ENCODE data around the gene POU2AF1.
"Not testable (repeated sequence)": the region's sequence is repeated elsewhere in the genome, so short reads cannot be mapped to it uniquely, and the experiment has no call there.

The POU2AF1 gene

GRCh38 chr11:111395749-111396148 is 16.7 kb upstream of the POU2AF1 start:
- DNase-seq (ENCODE audit: low read depth), result no peak
- Histone ChIP-seq H3K9ac (ENCODE audit: low read length) (no peak overlapping the region), H3K27me3 (replicated peaks; ENCODE audit: control insufficient read depth, insufficient read depth, low read length) (peaks cover 33% of the 10 kb centered on the region), H3K9me3 (ENCODE audit: control insufficient read depth, low read length) (no peaks in the 10 kb centered on the region), H3K36me3 (ENCODE audit: control insufficient read depth, insufficient read depth, low read length, severe bottlenecking) (no peaks in the 10 kb centered on the region), H3K4me1 (ENCODE audit: control insufficient read depth, insufficient read depth, low read length) (no peaks in the 10 kb centered on the region), H3K4me3 (ENCODE audit: low read length) (no peak overlapping the region)

- no peaks in the 10 kb centered on the region for H3K9me3 ChIP-seq (ENCODE audit: control insufficient read depth, low read length)
Observed at GRCh38 chr11:111395081-111395480, 16.0 kb upstream of the POU2AF1 start.

GRCh38 chr11:111394147-111394546 is 15.1 kb upstream of the POU2AF1 start:
- H3K9ac ChIP-seq (ENCODE audit: low read length); H3K4me3 ChIP-seq (ENCODE audit: low read length); DNase-seq (ENCODE audit: low read depth); H3K36me3 ChIP-seq (ENCODE audit: control insufficient read depth, insufficient read depth, low read length, severe bottlenecking); H3K4me1 ChIP-seq (ENCODE audit: control insufficient read depth, insufficient read depth, low read length); H3K9me3 ChIP-seq (ENCODE audit: control insufficient read depth, low read length): not testable (repeated sequence)
- H3K27me3 ChIP-seq (replicated peaks; ENCODE audit: control insufficient read depth, insufficient read depth, low read length), result peaks cover 39% of the 10 kb centered on the region

More at GRCh38 chr11:111395081-111395480, 16.0 kb upstream of the POU2AF1 start:
- no peaks in the 10 kb centered on the region for H3K36me3 ChIP-seq (ENCODE audit: control insufficient read depth, insufficient read depth, low read length, severe bottlenecking)
- H3K9ac ChIP-seq (ENCODE audit: low read length), result no peak overlapping the region
- no peak for DNase-seq (ENCODE audit: low read depth)
- H3K27me3 ChIP-seq (replicated peaks; ENCODE audit: control insufficient read depth, insufficient read depth, low read length), result peaks cover 40% of the 10 kb centered on the region
- H3K4me3 ChIP-seq (ENCODE audit: low read length), result no peak overlapping the region
- H3K4me1 ChIP-seq (ENCODE audit: control insufficient read depth, insufficient read depth, low read length), result no peaks in the 10 kb centered on the region

- DNase-seq (ENCODE audit: low read depth), result no peak
Observed at GRCh38 chr11:111393585-111393984, 14.5 kb upstream of the POU2AF1 start.

GRCh38 chr11:111393096-111393495 is 14.0 kb upstream of the POU2AF1 start:
- no peak for DNase-seq (ENCODE audit: low read depth)
- no peaks in the 10 kb centered on the region for H3K9me3 ChIP-seq (ENCODE audit: control insufficient read depth, low read length)
- peaks cover 44% of the 10 kb centered on the region for H3K27me3 ChIP-seq (replicated peaks; ENCODE audit: control insufficient read depth, insufficient read depth, low read length)
- H3K4me1 ChIP-seq (ENCODE audit: control insufficient read depth, insufficient read depth, low read length), result no peaks in the 10 kb centered on the region
- no peak overlapping the region for H3K4me3 ChIP-seq (ENCODE audit: low read length)
- no peak overlapping the region for H3K9ac ChIP-seq (ENCODE audit: low read length)
- H3K36me3 ChIP-seq (ENCODE audit: control insufficient read depth, insufficient read depth, low read length, severe bottlenecking), result no peaks in the 10 kb centered on the region

More at GRCh38 chr11:111393585-111393984, 14.5 kb upstream of the POU2AF1 start:
- no peaks in the 10 kb centered on the region for H3K4me1 ChIP-seq (ENCODE audit: control insufficient read depth, insufficient read depth, low read length)
- no peaks in the 10 kb centered on the region for H3K36me3 ChIP-seq (ENCODE audit: control insufficient read depth, insufficient read depth, low read length, severe bottlenecking)
- no peak overlapping the region for H3K4me3 ChIP-seq (ENCODE audit: low read length)
- peaks cover 42% of the 10 kb centered on the region for H3K27me3 ChIP-seq (replicated peaks; ENCODE audit: control insufficient read depth, insufficient read depth, low read length)
- no peak overlapping the region for H3K9ac ChIP-seq (ENCODE audit: low read length)
- H3K9me3 ChIP-seq (ENCODE audit: control insufficient read depth, low read length), result no peaks in the 10 kb centered on the region

GRCh38 chr11:111392552-111392951 is 13.5 kb upstream of the POU2AF1 start:
- no peaks in the 10 kb centered on the region for H3K9me3 ChIP-seq (ENCODE audit: control insufficient read depth, low read length)
- no peak overlapping the region for H3K9ac ChIP-seq (ENCODE audit: low read length)
- H3K36me3 ChIP-seq (ENCODE audit: control insufficient read depth, insufficient read depth, low read length, severe bottlenecking), result no peaks in the 10 kb centered on the region
- peaks cover 44% of the 10 kb centered on the region for H3K27me3 ChIP-seq (replicated peaks; ENCODE audit: control insufficient read depth, insufficient read depth, low read length)
- H3K4me1 ChIP-seq (ENCODE audit: control insufficient read depth, insufficient read depth, low read length), result no peaks in the 10 kb centered on the region
- no peak for DNase-seq (ENCODE audit: low read depth)
- no peak overlapping the region for H3K4me3 ChIP-seq (ENCODE audit: low read length)

GRCh38 chr11:111391328-111392124 is 12.5 kb upstream of the POU2AF1 start:
- Histone ChIP-seq H3K9me3 (ENCODE audit: control insufficient read depth, low read length) (no peaks in the 10 kb centered on the region), H3K4me1 (ENCODE audit: control insufficient read depth, insufficient read depth, low read length) (no peaks in the 10 kb centered on the region), H3K27me3 (replicated peaks; ENCODE audit: control insufficient read depth, insufficient read depth, low read length) (peaks cover 44% of the 10 kb centered on the region), H3K36me3 (ENCODE audit: control insufficient read depth, insufficient read depth, low read length, severe bottlenecking) (no peaks in the 10 kb centered on the region), H3K9ac (ENCODE audit: low read length) (no peak overlapping the region), H3K4me3 (ENCODE audit: low read length) (no peak overlapping the region)
- DNase-seq (ENCODE audit: low read depth), result no peak

GRCh38 chr11:111388842-111389241 is 9.8 kb upstream of the POU2AF1 start:
- H3K27me3 ChIP-seq (replicated peaks; ENCODE audit: control insufficient read depth, insufficient read depth, low read length), result peaks cover 42% of the 10 kb centered on the region
- DNase-seq (ENCODE audit: low read depth), result no peak
- peaks cover 7% of the 10 kb centered on the region for H3K9me3 ChIP-seq (ENCODE audit: control insufficient read depth, low read length)
- H3K36me3 ChIP-seq (ENCODE audit: control insufficient read depth, insufficient read depth, low read length, severe bottlenecking), result no peaks in the 10 kb centered on the region
- H3K4me1 ChIP-seq (ENCODE audit: control insufficient read depth, insufficient read depth, low read length), result no peaks in the 10 kb centered on the region
- H3K9ac ChIP-seq (ENCODE audit: low read length), result no peak overlapping the region
- no peak overlapping the region for H3K4me3 ChIP-seq (ENCODE audit: low read length)

GRCh38 chr11:111388420-111388819 is 9.3 kb upstream of the POU2AF1 start:
- no peaks in the 10 kb centered on the region for H3K4me1 ChIP-seq (ENCODE audit: control insufficient read depth, insufficient read depth, low read length)
- H3K36me3 ChIP-seq (ENCODE audit: control insufficient read depth, insufficient read depth, low read length, severe bottlenecking), result no peaks in the 10 kb centered on the region
- DNase-seq (ENCODE audit: low read depth), result no peak
- H3K9ac ChIP-seq (ENCODE audit: low read length), result no peak overlapping the region
- no peak overlapping the region for H3K4me3 ChIP-seq (ENCODE audit: low read length)
- H3K27me3 ChIP-seq (replicated peaks; ENCODE audit: control insufficient read depth, insufficient read depth, low read length), result peaks cover 42% of the 10 kb centered on the region
- H3K9me3 ChIP-seq (ENCODE audit: control insufficient read depth, low read length), result peaks cover 7% of the 10 kb centered on the region

- Histone ChIP-seq H3K9me3 (ENCODE audit: control insufficient read depth, low read length) (peaks cover 7% of the 10 kb centered on the region), H3K4me1 (ENCODE audit: control insufficient read depth, insufficient read depth, low read length) (no peaks in the 10 kb centered on the region), H3K9ac (ENCODE audit: low read length) (no peak overlapping the region), H3K36me3 (ENCODE audit: control insufficient read depth, insufficient read depth, low read length, severe bottlenecking) (no peaks in the 10 kb centered on the region), H3K27me3 (replicated peaks; ENCODE audit: control insufficient read depth, insufficient read depth, low read length) (peaks cover 39% of the 10 kb centered on the region), H3K4me3 (ENCODE audit: low read length) (no peak overlapping the region)
- no peak for DNase-seq (ENCODE audit: low read depth)
Observed at GRCh38 chr11:111387363-111387762, 8.3 kb upstream of the POU2AF1 start.

GRCh38 chr11:111386611-111387150 is 7.6 kb upstream of the POU2AF1 start:
- no peak for DNase-seq (ENCODE audit: low read depth)
- Histone ChIP-seq H3K9ac (ENCODE audit: low read length) (no peak overlapping the region), H3K9me3 (ENCODE audit: control insufficient read depth, low read length) (peaks cover 7% of the 10 kb centered on the region), H3K27me3 (replicated peaks; ENCODE audit: control insufficient read depth, insufficient read depth, low read length) (peaks cover 35% of the 10 kb centered on the region), H3K4me3 (ENCODE audit: low read length) (no peak overlapping the region), H3K36me3 (ENCODE audit: control insufficient read depth, insufficient read depth, low read length, severe bottlenecking) (no peaks in the 10 kb centered on the region), H3K4me1 (ENCODE audit: control insufficient read depth, insufficient read depth, low read length) (no peaks in the 10 kb centered on the region)
